ENCODE measurements around the gene ACVR1.

- TF ChIP-seq CTCF (conservative IDR thresholded peaks at IDR 0.05 in 1 of 2, IDR thresholded peaks at IDR 0.05 in 1 of 2; ENCODE audit: low read depth in 1 of 2, low read length in 2 of 2) (no peak), EZH2 (IDR thresholded peaks at IDR 0.05; ENCODE audit: low read length, missing control alignments) (no peak)
These were observed 143.5 kb downstream of the ACVR1 start for GRCh38 chr2:157732596-157732995.
